GM18858 (cell line): ENCODE results near the gene MAP2K2.

Experiments used
- ATAC-seq: cut with Tn5 transposase; IDR thresholded peaks from one replicate; pipeline ENCODE4 v1.9.1; 2021; ENCODE audit not compliant: unreplicated experiment

The MAP2K2 gene

GRCh38 chr19:4061683-4062418, 62.1 kb downstream of the MAP2K2 start:
- ATAC-seq, result no peak

GRCh38 chr19:4061178-4061682, 62.7 kb downstream of the MAP2K2 start:
- ATAC-seq, result no peak

GRCh38 chr19:4060621-4061177, 63.2 kb downstream of the MAP2K2 start:
- ATAC-seq, result no peak

GRCh38 chr19:4059891-4060620, 63.9 kb downstream of the MAP2K2 start:
- no peak for ATAC-seq

GRCh38 chr19:4059453-4059871, 64.5 kb downstream of the MAP2K2 start:
- no peak for ATAC-seq

- no peak for ATAC-seq
Observed at GRCh38 chr19:4058693-4059452, 65.0 kb downstream of the MAP2K2 start.

- no peak for ATAC-seq
Observed at GRCh38 chr19:4057931-4058692, 65.8 kb downstream of the MAP2K2 start.

GRCh38 chr19:4055209-4055552, 68.7 kb downstream of the MAP2K2 start:
- no peak for ATAC-seq

GRCh38 chr19:4054441-4055208, 69.3 kb downstream of the MAP2K2 start:
- no peak for ATAC-seq

GRCh38 chr19:4053423-4054324, 70.2 kb downstream of the MAP2K2 start:
- ATAC-seq, result no peak

GRCh38 chr19:4052993-4053422, 70.9 kb downstream of the MAP2K2 start:
- ATAC-seq, result no peak

GRCh38 chr19:4052114-4052992, 71.6 kb downstream of the MAP2K2 start:
- ATAC-seq, result no peak

- no peak for ATAC-seq
Observed at GRCh38 chr19:4051175-4052101, 72.5 kb downstream of the MAP2K2 start.

- no peak for ATAC-seq
Observed at GRCh38 chr19:4049432-4049831, 74.5 kb downstream of the MAP2K2 start.

- no peak for ATAC-seq
Observed at GRCh38 chr19:4046946-4047683, 76.8 kb downstream of the MAP2K2 start.

GRCh38 chr19:4046362-4046691, 77.6 kb downstream of the MAP2K2 start:
- no peak for ATAC-seq
